ENCODE data around the gene IPO11.

Gene IPO11

DNA sequence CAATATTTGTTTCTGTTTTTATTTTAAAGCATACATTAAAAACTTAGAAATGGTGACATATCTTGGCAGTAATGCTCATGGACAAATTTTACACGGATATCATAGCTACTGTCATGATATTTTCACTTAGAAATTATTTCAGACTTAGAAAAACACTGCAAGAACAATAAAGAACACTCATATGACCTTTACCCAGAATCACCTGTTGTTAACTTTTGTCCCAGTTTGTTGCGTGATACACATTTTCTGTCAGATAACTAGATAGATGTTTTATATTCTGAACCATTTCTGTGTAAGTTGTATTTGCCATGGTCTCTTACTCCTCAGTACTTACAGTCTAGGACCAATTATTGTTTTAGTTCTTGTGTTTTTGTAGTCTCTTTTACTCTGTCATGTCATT, 162.5 kb downstream of the IPO11 start:
- DNase-seq (no peak), ATAC-seq (replicated peaks) (no peak)
- H3K4me1 Mint-ChIP-seq (ENCODE audit: low read depth in 2 of 2): peaks cover 13 to 15% of the 10 kb centered on the region in 2 donors
- peak overlapping the region; percentile 5 to 29 for H3K27ac Mint-ChIP-seq
- H3K9me3 Mint-ChIP-seq: no peaks in the 10 kb centered on the region
- no peaks in the 10 kb centered on the region for H3K27me3 Mint-ChIP-seq
- no peak overlapping the region for H3K4me3 Mint-ChIP-seq
- peaks cover 4% of the 10 kb centered on the region for H3K36me3 Mint-ChIP-seq (ENCODE audit: insufficient read depth)

- Mint-ChIP-seq H3K27me3 (no peaks in the 10 kb centered on the region), H3K9me3 (no peaks in the 10 kb centered on the region), H3K4me1 (ENCODE audit: low read depth in 2 of 2) (peaks cover 13 to 15% of the 10 kb centered on the region in 2 donors), H3K4me3 (no peak overlapping the region), H3K36me3 (ENCODE audit: insufficient read depth) (peaks cover 4% of the 10 kb centered on the region), H3K27ac (peak overlapping the region; percentile 5 to 29)
- no peak for DNase-seq
- ATAC-seq (replicated peaks): no peak
Measured at GRCh38 chr5:62575489-62575888, 162.9 kb downstream of the IPO11 start.

DNA sequence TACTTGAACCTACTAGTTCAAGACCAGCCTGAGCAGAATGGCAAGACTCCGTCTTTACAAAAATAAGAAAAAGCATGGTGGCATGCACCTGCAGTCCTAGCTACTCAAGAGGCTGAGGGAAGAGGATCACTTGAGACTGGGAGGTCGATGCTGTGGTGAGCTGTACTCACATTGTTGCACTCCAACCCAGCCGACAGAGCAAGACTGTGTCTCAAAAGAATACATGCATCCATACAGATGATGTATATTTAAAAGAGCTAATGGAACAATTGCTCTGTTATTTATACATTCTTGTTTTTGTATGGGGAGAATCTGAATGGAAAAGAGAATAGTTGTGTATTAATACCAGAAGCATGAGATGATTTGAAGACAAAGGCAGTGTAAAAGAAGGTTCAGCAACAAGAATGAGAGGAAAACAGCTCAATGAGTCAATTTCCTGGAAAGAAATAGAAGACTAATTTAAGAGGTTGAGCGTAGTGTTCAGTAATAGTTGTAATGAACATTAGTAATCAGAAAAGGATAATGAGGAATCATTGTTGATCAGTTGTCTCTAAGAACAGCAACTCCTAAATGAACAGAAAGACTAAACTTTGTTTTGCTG, 164.1 kb downstream of the IPO11 start:
- ATAC-seq (replicated peaks): no peak
- H3K27me3 Mint-ChIP-seq: no peaks in the 10 kb centered on the region
- H3K4me3 Mint-ChIP-seq: no peak overlapping the region
- peaks cover 13 to 18% of the 10 kb centered on the region in 2 donors for H3K4me1 Mint-ChIP-seq (ENCODE audit: low read depth in 2 of 2)
- H3K9me3 Mint-ChIP-seq: no peaks in the 10 kb centered on the region
- peaks cover 4% of the 10 kb centered on the region for H3K36me3 Mint-ChIP-seq (ENCODE audit: insufficient read depth)
- no peak for DNase-seq
- H3K27ac Mint-ChIP-seq: peak overlapping the region; percentile 60 to 72

DNA sequence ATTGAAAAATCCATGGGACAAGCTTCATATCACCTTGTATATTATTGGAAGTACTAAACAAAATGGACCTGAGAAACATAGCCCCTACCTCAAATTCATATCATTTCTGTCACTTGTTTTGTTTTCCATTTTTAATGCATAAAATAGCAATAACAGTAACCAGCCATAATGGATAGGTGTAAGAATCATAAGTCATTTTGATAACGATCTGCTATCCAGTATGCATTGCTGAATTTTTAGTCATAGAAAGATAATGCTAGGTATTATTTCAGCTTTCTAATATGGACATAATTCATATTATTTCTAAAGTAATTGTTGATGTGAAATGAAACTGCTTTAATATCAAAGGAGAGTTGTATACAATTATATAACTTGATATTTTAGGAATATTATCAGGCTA, 164.9 kb downstream of the IPO11 start:
- Mint-ChIP-seq H3K27me3 (no peaks in the 10 kb centered on the region), H3K9me3 (no peaks in the 10 kb centered on the region), H3K4me3 (no peak overlapping the region), H3K4me1 (ENCODE audit: low read depth in 2 of 2) (peaks cover 13 to 18% of the 10 kb centered on the region in 2 donors), H3K36me3 (ENCODE audit: insufficient read depth) (peaks cover 4% of the 10 kb centered on the region), H3K27ac (peak overlapping the region in 1 of 2 donors; percentile 60)
- ATAC-seq (replicated peaks) (no peak), DNase-seq (no peak)

DNA sequence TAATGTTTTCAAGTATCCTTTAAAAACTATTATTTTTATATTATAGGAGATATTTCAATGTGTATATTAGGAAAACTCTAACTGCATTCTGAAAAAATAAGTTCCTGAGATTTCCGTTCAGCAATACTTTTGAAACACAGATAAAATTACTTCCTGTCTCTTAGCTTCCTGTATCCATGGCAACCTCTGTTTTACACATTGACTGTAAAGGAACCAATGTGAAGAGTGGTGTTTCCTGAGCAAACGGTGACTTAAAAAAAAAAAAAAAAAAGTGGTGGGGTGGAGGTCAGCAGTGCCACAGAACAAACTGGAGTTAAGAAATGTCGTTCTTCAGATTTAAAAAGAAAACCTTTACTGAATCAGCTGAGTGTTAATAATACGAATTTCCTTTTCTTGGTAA, 166.0 kb downstream of the IPO11 start, which contains the start of gene LRRC70:
Gene LRRC70 (plus strand): TSS at position 280 of the 400 bp plus-strand sequence. CDS start 620 bp downstream, outside the sequence.
- no peaks in the 10 kb centered on the region for H3K9me3 Mint-ChIP-seq
- peak within 1 kb of the TSS; percentile 86 to 92 for H3K27ac Mint-ChIP-seq
- H3K4me1 Mint-ChIP-seq (ENCODE audit: low read depth in 2 of 2): peaks cover 13 to 18% of the 10 kb centered on the region in 2 donors
- DNase-seq: peak; percentile 8 to 24 (median 12)
- H3K27me3 Mint-ChIP-seq: no peaks in the 10 kb centered on the region
- peaks cover 4% of the 10 kb centered on the region for H3K36me3 Mint-ChIP-seq (ENCODE audit: insufficient read depth)
- ATAC-seq (replicated peaks): peak; percentile 100
- H3K4me3 Mint-ChIP-seq: peak within 1 kb of the TSS; percentile 43 to 82

GRCh38 chr5:62579761-62580160, 167.2 kb downstream of the IPO11 start:
- Mint-ChIP-seq H3K4me3 (no peak overlapping the region), H3K9me3 (no peaks in the 10 kb centered on the region), H3K36me3 (ENCODE audit: insufficient read depth) (peaks cover 8% of the 10 kb centered on the region), H3K4me1 (ENCODE audit: low read depth in 2 of 2) (peaks cover 9 to 19% of the 10 kb centered on the region in 2 donors), H3K27me3 (no peaks in the 10 kb centered on the region), H3K27ac (no peak overlapping the region)
- ATAC-seq (replicated peaks) (no peak), DNase-seq (no peak)

- no peaks in the 10 kb centered on the region for H3K27me3 Mint-ChIP-seq
- H3K27ac Mint-ChIP-seq: peak overlapping the region in 1 of 2 donors; percentile 20
- H3K4me1 Mint-ChIP-seq (ENCODE audit: low read depth in 2 of 2): peaks cover 2 to 13% of the 10 kb centered on the region in 2 donors
- ATAC-seq (replicated peaks) (no peak), DNase-seq (no peak)
- peaks cover 8% of the 10 kb centered on the region for H3K36me3 Mint-ChIP-seq (ENCODE audit: insufficient read depth)
- no peaks in the 10 kb centered on the region for H3K9me3 Mint-ChIP-seq
- no peak overlapping the region for H3K4me3 Mint-ChIP-seq
Measured at GRCh38 chr5:62581836-62582597, 169.5 kb downstream of the IPO11 start.

DNA sequence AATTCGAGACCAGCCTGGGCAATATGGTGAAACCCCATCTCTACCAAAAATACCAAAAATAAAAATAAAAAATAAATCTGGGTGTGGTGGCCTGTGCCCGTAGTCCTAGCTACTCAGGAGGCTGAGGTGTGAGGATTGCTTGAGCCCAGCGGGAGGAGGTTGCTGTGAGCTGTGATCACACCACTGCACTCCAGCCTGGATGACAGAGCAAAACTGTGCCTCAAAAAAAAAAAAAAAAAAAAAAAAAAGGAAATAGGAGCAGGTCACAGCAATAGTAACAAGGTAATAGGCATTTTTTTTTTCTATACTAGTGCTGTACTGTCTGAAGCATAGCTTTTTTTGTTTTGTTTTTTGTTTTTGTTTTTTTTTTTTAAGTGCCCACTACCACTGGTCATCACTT, 171.8 kb downstream of the IPO11 start:
- no peaks in the 10 kb centered on the region for H3K9me3 Mint-ChIP-seq
- DNase-seq (no peak), ATAC-seq (replicated peaks) (no peak)
- H3K27me3 Mint-ChIP-seq: no peaks in the 10 kb centered on the region
- H3K4me1 Mint-ChIP-seq (ENCODE audit: low read depth in 2 of 2): peaks cover 2 to 9% of the 10 kb centered on the region in 2 donors
- peak overlapping the region in 1 of 2 donors; percentile 69 for H3K27ac Mint-ChIP-seq
- no peak overlapping the region for H3K4me3 Mint-ChIP-seq
- H3K36me3 Mint-ChIP-seq (ENCODE audit: insufficient read depth): peaks cover 10% of the 10 kb centered on the region

DNA sequence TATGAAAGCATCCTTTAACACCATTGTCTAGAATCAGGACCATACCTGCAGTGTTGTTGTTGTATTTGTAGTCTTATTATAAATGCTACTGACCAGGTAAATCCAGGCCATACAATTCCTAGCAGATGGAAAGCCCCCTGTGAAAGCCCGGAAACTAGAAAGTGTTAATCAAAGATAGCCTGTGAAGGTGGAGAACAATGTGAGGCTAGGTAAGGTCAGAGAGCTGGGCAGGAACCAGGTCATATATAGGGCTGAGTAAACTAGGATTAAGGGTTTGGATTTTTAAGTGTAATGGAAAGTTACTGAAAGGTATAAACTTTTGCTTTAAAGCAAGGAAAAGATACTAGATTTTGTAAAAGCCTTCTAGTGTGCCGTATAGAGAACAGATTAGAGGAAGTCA, 172.7 kb downstream of the IPO11 start:
- DNase-seq (no peak), ATAC-seq (replicated peaks) (no peak)
- Mint-ChIP-seq H3K27me3 (no peaks in the 10 kb centered on the region), H3K27ac (peak overlapping the region in 1 of 2 donors; percentile 69), H3K4me3 (no peak overlapping the region), H3K36me3 (ENCODE audit: insufficient read depth) (peaks cover 10% of the 10 kb centered on the region), H3K9me3 (no peaks in the 10 kb centered on the region), H3K4me1 (ENCODE audit: low read depth in 2 of 2) (peaks cover 2 to 9% of the 10 kb centered on the region in 2 donors)

GRCh38 chr5:62585751-62586150, 173.2 kb downstream of the IPO11 start:
- H3K4me3 Mint-ChIP-seq: no peak overlapping the region

DNA sequence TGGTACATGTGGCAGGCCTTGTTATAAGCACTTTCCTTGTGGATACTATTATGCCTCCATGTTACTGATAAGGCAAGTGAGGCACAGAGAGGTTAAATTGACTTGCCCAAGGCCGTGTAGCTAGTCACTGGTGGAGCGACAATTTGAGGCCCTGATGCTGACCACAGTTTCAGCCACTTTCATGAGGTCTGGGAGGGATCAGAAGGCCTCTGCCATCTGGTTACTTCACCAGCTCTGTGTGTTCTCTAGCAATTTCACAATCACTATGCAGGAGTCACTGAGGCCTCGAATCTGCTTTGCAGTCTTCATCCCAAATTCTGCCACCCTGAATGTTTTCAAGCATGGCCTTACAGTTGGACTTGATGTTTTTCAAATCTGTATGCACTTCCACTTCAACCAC, 175.2 kb downstream of the IPO11 start:
- no peak overlapping the region for H3K27ac Mint-ChIP-seq
- peaks cover 17% of the 10 kb centered on the region for H3K36me3 Mint-ChIP-seq (ENCODE audit: insufficient read depth)
- H3K27me3 Mint-ChIP-seq: no peaks in the 10 kb centered on the region

More at GRCh38 chr5:62585751-62586150, 173.2 kb downstream of the IPO11 start:
- no peaks in the 10 kb centered on the region for H3K27me3 Mint-ChIP-seq
- DNase-seq (no peak), ATAC-seq (replicated peaks) (no peak)
- peaks cover 10% of the 10 kb centered on the region for H3K36me3 Mint-ChIP-seq (ENCODE audit: insufficient read depth)
- H3K4me1 Mint-ChIP-seq (ENCODE audit: low read depth in 2 of 2): peaks cover 2 to 8% of the 10 kb centered on the region in 2 donors
- H3K9me3 Mint-ChIP-seq: no peaks in the 10 kb centered on the region
- H3K27ac Mint-ChIP-seq: no peak overlapping the region

DNA sequence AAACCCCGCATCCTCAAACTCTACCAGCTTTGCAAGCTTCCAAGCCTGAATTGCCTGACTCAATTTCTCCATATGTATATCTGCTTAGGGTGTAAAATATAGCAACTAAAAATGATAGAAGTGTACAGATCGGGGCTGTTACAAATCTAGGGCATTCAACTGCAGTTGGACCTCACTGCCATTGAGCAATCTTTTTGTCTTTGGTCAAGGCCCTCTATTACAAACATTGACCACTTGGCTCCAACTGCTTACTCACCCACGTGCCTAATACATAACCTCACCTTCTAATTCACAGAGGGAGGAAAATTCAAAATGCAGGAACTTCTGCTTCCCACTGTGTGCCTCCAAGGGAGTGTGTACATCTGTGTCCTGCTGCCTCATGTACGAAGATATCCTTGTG, 176.1 kb downstream of the IPO11 start:
- no peaks in the 10 kb centered on the region for H3K27me3 Mint-ChIP-seq
- DNase-seq (no peak), ATAC-seq (replicated peaks) (no peak)
- no peak overlapping the region for H3K27ac Mint-ChIP-seq
- peaks cover 17% of the 10 kb centered on the region for H3K36me3 Mint-ChIP-seq (ENCODE audit: insufficient read depth)
- no peaks in the 10 kb centered on the region for H3K9me3 Mint-ChIP-seq
- H3K4me1 Mint-ChIP-seq (ENCODE audit: low read depth in 2 of 2): peaks cover 2 to 7% of the 10 kb centered on the region in 2 donors
- H3K4me3 Mint-ChIP-seq: no peak overlapping the region

More for the DNA sequence above, 175.2 kb downstream of the IPO11 start:
- DNase-seq (no peak), ATAC-seq (replicated peaks) (no peak)
- no peaks in the 10 kb centered on the region for H3K9me3 Mint-ChIP-seq
- no peak overlapping the region for H3K4me3 Mint-ChIP-seq
- peaks cover 2 to 7% of the 10 kb centered on the region in 2 donors for H3K4me1 Mint-ChIP-seq (ENCODE audit: low read depth in 2 of 2)

DNA sequence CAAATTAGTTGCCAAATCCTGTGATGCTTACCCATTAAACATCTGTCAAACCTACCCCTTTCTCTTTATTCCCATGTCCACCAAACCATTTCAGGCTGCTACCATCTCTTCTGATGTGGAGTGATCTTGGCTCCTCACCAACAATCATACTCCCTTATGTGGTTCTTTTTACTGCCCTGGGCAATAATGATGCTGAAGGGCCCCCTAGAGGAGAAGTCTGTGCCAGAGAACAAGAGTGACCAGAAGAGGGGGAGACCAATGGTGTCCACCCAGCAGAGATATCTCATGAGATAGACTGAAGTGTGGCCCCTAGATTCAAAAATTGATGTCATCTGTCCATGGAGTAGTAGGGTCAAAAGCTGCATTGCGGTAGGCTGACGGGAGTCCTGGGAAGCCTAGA, 176.9 kb downstream of the IPO11 start:
- Mint-ChIP-seq H3K4me1 (ENCODE audit: low read depth in 2 of 2) (peaks cover 3 to 7% of the 10 kb centered on the region in 2 donors), H3K9me3 (no peaks in the 10 kb centered on the region), H3K27me3 (no peaks in the 10 kb centered on the region), H3K4me3 (no peak overlapping the region), H3K36me3 (ENCODE audit: insufficient read depth) (peaks cover 15% of the 10 kb centered on the region), H3K27ac (peak overlapping the region in 1 of 2 donors; percentile 5)
- no peak for DNase-seq
- ATAC-seq (replicated peaks): no peak

DNA sequence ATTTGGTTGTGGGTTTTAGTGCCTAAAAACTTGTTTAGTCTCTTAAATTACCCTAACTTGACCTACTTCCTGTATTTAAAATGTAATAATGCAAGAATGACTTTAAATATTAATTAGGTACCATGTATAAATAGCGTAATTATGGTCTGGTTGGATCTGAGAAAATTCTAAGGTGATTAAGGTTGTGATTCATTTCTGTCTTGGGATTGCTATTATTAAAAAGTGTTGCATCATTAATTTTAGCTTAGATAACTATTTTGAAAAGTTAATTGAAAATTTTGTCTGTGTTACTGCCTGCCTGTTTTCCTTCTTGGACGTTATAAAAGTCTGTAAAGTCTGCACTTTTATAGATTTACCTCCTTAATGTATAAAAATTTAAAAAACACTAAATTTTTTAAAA, 177.8 kb downstream of the IPO11 start:
- Mint-ChIP-seq H3K27ac (no peak overlapping the region), H3K27me3 (no peaks in the 10 kb centered on the region), H3K4me1 (ENCODE audit: low read depth in 2 of 2) (peaks cover 3 to 4% of the 10 kb centered on the region in 2 donors), H3K36me3 (ENCODE audit: insufficient read depth) (peaks cover 15% of the 10 kb centered on the region), H3K4me3 (no peak overlapping the region), H3K9me3 (no peaks in the 10 kb centered on the region)
- ATAC-seq (replicated peaks) (no peak), DNase-seq (no peak)
